H7 (cell line): ENCODE measurements around the gene CMTM7. TPM values are rescaled to one million over a fixed set of nuclear protein-coding genes. Genes with fewer than 3 reads are reported as not detected.

Experiments
- DNase-seq: peaks from one replicate; pipeline ENCODE4 v3.0.0; 2012
- H3K27me3 ChIP-seq: 2 replicates; pipeline ENCODE4 v1.6.0; 2011; ENCODE audit warnings: mild to moderate bottlenecking, low read length; ENCODE audit not compliant: control insufficient read depth, insufficient read depth
- H3K36me3 ChIP-seq: replicated peaks from 2 replicates; pipeline ENCODE4 v1.5.1; 2011; ENCODE audit warnings: low read length; ENCODE audit not compliant: control insufficient read depth, insufficient read depth
- H3K4me3 ChIP-seq: 2 replicates; pipeline ENCODE4 v1.5.1; 2011; ENCODE audit warnings: low read depth, mild to moderate bottlenecking, control low read depth, low read length, moderate library complexity; ENCODE audit not compliant: insufficient read depth
- total RNA-seq: library from RNA; depleted of rRNA; stranded (reverse); fragments of >200 nt; shearing (Covaris generic); gene quantifications from 2 replicates; pipeline ENCODE4 v1.2.3, GENCODE V29; 2014; rRNA removed

Gene CMTM7
- total RNA-seq, 1 experiment from 2014 or later, result 15.3 TPM

- DNase-seq, result no peak
- no peaks in the 10 kb centered on the region for H3K27me3 ChIP-seq
- no peaks in the 10 kb centered on the region for H3K36me3 ChIP-seq
- H3K4me3 ChIP-seq, result peak overlapping the region; percentile 86
Observed at GRCh38 chr3:32501783-32502117, 110.1 kb downstream of the CMTM7 start.

GRCh38 chr3:32502118-32502945 is 110.7 kb downstream of the CMTM7 start, which contains the start of gene CMTM6:
CMTM6 (minus strand) TSS chr3:32502852; CDS start chr3:32502745, 107 bp downstream.
- DNase-seq, result peak; percentile 97
- no peaks in the 10 kb centered on the region for H3K36me3 ChIP-seq
- peak within 1 kb of the TSS; percentile 86 for H3K4me3 ChIP-seq
- no peaks in the 10 kb centered on the region for H3K27me3 ChIP-seq

GRCh38 chr3:32502946-32503286 is 111.3 kb downstream of the CMTM7 start:
- Histone ChIP-seq H3K36me3 (no peaks in the 10 kb centered on the region), H3K27me3 (no peaks in the 10 kb centered on the region), H3K4me3 (no peak overlapping the region; the same call in 1 of the 2 replicates)
- DNase-seq, result no peak

Other genes starting within 250 kb of the CMTM7 start
- gene CMTM8, start 153.2 kb upstream of the CMTM7 start, total RNA-seq, result 1.7 and 4.2 TPM in 2 replicates
- 48.2 and 53.9 TPM in 2 replicates for gene CMTM6, start 111.0 kb downstream of the CMTM7 start, total RNA-seq
- gene DYNC1LI1, start 179.0 kb downstream of the CMTM7 start, total RNA-seq, result 57.2 and 58.7 TPM in 2 replicates